Esophagus squamous epithelium (tissue), 4 donors: ENCODE results near the gene PRDM11.

ENCODE experiments used
- POLR2A ChIP-seq, 4 donors: fragments of 450-650 bp; IDR thresholded peaks; one replicate each; pipeline ENCODE4 v1.6.1; 2017; ENCODE audit warnings: antibody characterized with exemption in 4 of 4, mild to moderate bottlenecking in 4 of 4, moderate library complexity in 3 of 4
- TF ChIP-seq, protein P1 (sequence below), 6 experiments: fragments of 450-650 bp in 4 of 6; fragments of 200-600 bp in 2 of 6; sonication (generic) in 2 of 6; IDR thresholded peaks; one replicate each; pipeline ENCODE4 v1.5.1; 2016 to 2019; ENCODE audit warnings: antibody characterized with exemption in 6 of 6, mild to moderate bottlenecking in 4 of 6, moderate library complexity in 4 of 6

- TF ChIP-seq, protein P1, sequence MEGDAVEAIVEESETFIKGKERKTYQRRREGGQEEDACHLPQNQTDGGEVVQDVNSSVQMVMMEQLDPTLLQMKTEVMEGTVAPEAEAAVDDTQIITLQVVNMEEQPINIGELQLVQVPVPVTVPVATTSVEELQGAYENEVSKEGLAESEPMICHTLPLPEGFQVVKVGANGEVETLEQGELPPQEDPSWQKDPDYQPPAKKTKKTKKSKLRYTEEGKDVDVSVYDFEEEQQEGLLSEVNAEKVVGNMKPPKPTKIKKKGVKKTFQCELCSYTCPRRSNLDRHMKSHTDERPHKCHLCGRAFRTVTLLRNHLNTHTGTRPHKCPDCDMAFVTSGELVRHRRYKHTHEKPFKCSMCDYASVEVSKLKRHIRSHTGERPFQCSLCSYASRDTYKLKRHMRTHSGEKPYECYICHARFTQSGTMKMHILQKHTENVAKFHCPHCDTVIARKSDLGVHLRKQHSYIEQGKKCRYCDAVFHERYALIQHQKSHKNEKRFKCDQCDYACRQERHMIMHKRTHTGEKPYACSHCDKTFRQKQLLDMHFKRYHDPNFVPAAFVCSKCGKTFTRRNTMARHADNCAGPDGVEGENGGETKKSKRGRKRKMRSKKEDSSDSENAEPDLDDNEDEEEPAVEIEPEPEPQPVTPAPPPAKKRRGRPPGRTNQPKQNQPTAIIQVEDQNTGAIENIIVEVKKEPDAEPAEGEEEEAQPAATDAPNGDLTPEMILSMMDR (IDR thresholded peaks at IDR 0.05) = no peak
- no peak for TF ChIP-seq POLR2A (IDR thresholded peaks at IDR 0.05)
Measured at GRCh38 chr11:45274206-45274605, 127.8 kb downstream of the PRDM11 start.
